C4-2B (cell line): Measurements from ENCODE around the gene EPHB6.

Experiments used
- H3K27ac ChIP-seq: fragments of 450-650 bp; 2 replicates; pipeline ENCODE4 v1.5.1; 2017
- ZFX ChIP-seq: fragments of 450-650 bp; IDR thresholded peaks from 2 replicates; pipeline ENCODE4 v1.6.1; 2017
- TF ChIP-seq, protein P1 (sequence below): fragments of 450-650 bp; conservative IDR thresholded peaks from 2 replicates; pipeline ENCODE4 v1.5.1; 2017; ENCODE audit warnings: mild to moderate bottlenecking

EPHB6 gene

DNA sequence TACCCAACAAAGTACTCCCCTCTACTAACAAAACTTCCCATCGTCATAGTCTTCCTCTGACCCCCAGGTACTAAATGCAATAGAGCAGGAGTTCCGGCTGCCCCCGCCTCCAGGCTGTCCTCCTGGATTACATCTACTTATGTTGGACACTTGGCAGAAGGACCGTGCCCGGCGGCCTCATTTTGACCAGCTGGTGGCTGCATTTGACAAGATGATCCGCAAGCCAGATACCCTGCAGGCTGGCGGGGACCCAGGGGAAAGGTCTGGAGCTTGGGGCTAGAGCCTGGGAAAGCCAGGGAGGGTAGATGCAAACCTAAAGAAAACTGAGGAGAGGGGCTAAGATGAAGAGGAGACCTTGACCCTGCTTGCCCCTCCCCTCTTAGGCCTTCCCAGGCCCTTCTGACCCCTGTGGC, 15.3 kb downstream of the EPHB6 start:
- TF ChIP-seq, protein P1, sequence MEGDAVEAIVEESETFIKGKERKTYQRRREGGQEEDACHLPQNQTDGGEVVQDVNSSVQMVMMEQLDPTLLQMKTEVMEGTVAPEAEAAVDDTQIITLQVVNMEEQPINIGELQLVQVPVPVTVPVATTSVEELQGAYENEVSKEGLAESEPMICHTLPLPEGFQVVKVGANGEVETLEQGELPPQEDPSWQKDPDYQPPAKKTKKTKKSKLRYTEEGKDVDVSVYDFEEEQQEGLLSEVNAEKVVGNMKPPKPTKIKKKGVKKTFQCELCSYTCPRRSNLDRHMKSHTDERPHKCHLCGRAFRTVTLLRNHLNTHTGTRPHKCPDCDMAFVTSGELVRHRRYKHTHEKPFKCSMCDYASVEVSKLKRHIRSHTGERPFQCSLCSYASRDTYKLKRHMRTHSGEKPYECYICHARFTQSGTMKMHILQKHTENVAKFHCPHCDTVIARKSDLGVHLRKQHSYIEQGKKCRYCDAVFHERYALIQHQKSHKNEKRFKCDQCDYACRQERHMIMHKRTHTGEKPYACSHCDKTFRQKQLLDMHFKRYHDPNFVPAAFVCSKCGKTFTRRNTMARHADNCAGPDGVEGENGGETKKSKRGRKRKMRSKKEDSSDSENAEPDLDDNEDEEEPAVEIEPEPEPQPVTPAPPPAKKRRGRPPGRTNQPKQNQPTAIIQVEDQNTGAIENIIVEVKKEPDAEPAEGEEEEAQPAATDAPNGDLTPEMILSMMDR: no peak
- no peak for TF ChIP-seq ZFX
- H3K27ac ChIP-seq: no peak overlapping the region

- TF ChIP-seq, protein P1: no peak
- TF ChIP-seq ZFX: no peak
- no peak overlapping the region for H3K27ac ChIP-seq
Measured at GRCh38 chr7:142870566-142871259, 15.8 kb downstream of the EPHB6 start.

GRCh38 chr7:142871260-142872105, 16.6 kb downstream of the EPHB6 start:
- TF ChIP-seq, protein P1: no peak
- TF ChIP-seq ZFX: no peak
- no peak overlapping the region for H3K27ac ChIP-seq

DNA sequence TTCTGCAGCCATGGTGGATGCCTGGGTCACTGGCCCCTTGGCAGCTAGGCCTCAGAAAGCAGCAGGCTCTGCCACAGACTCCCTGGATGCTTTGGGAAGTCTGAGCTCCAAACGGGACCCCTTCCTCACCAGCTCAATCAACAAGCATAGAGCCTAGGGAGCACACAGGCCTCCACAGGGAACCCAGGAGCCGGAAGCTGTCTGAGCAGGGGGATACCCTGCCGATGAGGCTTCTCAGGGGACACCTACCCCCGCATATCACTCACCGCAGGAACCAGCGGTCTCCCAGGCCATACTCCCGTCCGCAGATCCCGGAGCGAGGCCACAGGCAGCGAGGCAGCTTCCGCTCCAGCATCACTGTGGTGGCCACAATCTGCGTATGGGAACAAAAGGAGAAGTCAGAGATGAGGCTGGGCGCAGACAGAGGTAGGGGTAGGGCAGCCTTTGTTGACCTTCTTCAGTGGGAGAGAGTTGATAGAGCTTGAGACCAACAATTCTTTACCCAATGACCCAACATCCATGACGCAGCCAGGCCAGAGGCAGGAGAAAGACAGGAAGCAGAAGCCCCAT, 17.3 kb downstream of the EPHB6 start:
- no peak overlapping the region for H3K27ac ChIP-seq
- TF ChIP-seq ZFX: no peak
- TF ChIP-seq, protein P1: no peak

- no peak for TF ChIP-seq ZFX
- TF ChIP-seq, protein P1: peak; percentile 96
- no peak overlapping the region for H3K27ac ChIP-seq
Measured at GRCh38 chr7:142873281-142873784, 18.5 kb downstream of the EPHB6 start.

DNA sequence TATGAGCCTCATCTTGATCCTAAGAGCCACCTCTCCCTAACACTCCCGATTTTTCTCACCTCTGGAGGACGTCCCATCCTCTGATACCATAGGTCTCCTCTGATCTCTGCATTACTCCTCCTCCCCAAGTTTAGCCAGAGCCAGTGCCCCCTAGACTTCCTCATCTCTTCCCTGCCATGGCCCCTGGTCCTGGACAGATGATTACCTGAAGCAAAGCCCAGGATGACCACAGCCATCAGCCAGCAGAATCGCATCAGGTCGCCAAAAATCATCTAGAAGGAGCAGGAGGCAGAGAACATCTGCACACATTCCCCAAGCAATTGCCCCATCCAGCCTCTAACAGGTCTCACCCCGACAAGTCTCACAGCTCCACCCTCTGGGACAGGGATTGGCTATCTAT, 19.0 kb downstream of the EPHB6 start:
- no peak overlapping the region for H3K27ac ChIP-seq
- no peak for TF ChIP-seq ZFX

- TF ChIP-seq ZFX: no peak
- TF ChIP-seq, protein P1: no peak
- no peak overlapping the region for H3K27ac ChIP-seq
Measured at GRCh38 chr7:142874409-142874808, 19.5 kb downstream of the EPHB6 start.
